IMR-90 (cell line): ENCODE measurements around the gene RIMBP2. TPM values are rescaled to one million over a fixed set of nuclear protein-coding genes. Genes with fewer than 3 reads are reported as not detected.

Experiments
- ATAC-seq: fragments of 200-7000 bp; cut with Tn5 transposase; 2 replicates; pipeline ENCODE4 v1.9.1; 2020; ENCODE audit warnings: low read depth, mild to moderate bottlenecking, moderate library complexity
- BruUV-seq: library from RNA; stranded (reverse); fragments of 400-500 nt; replicated peaks from 2 replicates; lab custom pipeline; 2021; lab: Mats Ljungman, UMichigan
- CTCF ChIA-PET: fragments of 300-600 bp; formaldehyde crosslinking; extraction: SDS; loops from one replicate; lab custom pipeline; 2021; ENCODE audit warnings: antibody characterized with exemption; lab: Yijun Ruan, JAX
- POLR2A ChIA-PET: fragments of 300-600 bp; sonication (Branson Sonifier 250); formaldehyde crosslinking; loops from one replicate; lab custom pipeline; 2022; ENCODE audit warnings: antibody characterized with exemption; ENCODE audit not compliant: unreplicated experiment; lab: Charles Lee
- DNase-seq: peaks from one replicate; pipeline ENCODE4 v3.0.0; 2013
- H2AFZ ChIP-seq: replicated peaks from 2 replicates; pipeline ENCODE3; 2013; ENCODE audit warnings: low read length, mild to moderate bottlenecking; ENCODE audit not compliant: poor library complexity
- H2AK5ac ChIP-seq: 2 replicates; pipeline ENCODE4 v1.6.1; 2013; ENCODE audit warnings: low read depth, low read length, inconsistent platforms
- H2AK9ac ChIP-seq: replicated peaks from 2 replicates; pipeline ENCODE3; 2013; ENCODE audit warnings: mild to moderate bottlenecking, low read depth, low read length, moderate library complexity; ENCODE audit not compliant: poor library complexity
- H2BK120ac ChIP-seq: 2 replicates; pipeline ENCODE4 v1.6.1; 2013; ENCODE audit warnings: low read depth, low read length, inconsistent platforms
- H2BK15ac ChIP-seq: 3 replicates; pipeline ENCODE4 v1.6.1; 2013; ENCODE audit warnings: low read depth, low read length, inconsistent platforms
- H2BK20ac ChIP-seq: 2 replicates; pipeline ENCODE4 v1.6.1; 2013; ENCODE audit warnings: low read depth, mild to moderate bottlenecking, inconsistent platforms, low read length, moderate library complexity
- H2BK5ac ChIP-seq: 2 replicates; pipeline ENCODE4 v1.6.1; 2013; ENCODE audit warnings: mild to moderate bottlenecking, low read depth, low read length, inconsistent platforms; ENCODE audit not compliant: poor library complexity, severe bottlenecking
- H3K14ac ChIP-seq: replicated peaks from 2 replicates; pipeline ENCODE4 v1.6.1; 2013; ENCODE audit warnings: low read depth, low read length, inconsistent platforms
- H3K18ac ChIP-seq: 2 replicates; pipeline ENCODE4 v1.6.1; 2013; ENCODE audit warnings: low read depth, low read length, control low read depth
- H3K23ac ChIP-seq: 2 replicates; pipeline ENCODE4 v1.6.1; 2013; ENCODE audit warnings: low read depth, low read length, inconsistent platforms
- H3K27ac ChIP-seq: 2 replicates; pipeline ENCODE4 v1.5.1; 2013; ENCODE audit warnings: mild to moderate bottlenecking, control low read depth, low read length; ENCODE audit not compliant: insufficient read depth
- H3K27me3 ChIP-seq: 2 replicates; pipeline ENCODE4 v1.6.1; 2013; ENCODE audit warnings: low read length; ENCODE audit not compliant: control insufficient read depth, insufficient read depth
- H3K36me3 ChIP-seq: 2 replicates; pipeline ENCODE4 v1.6.1; 2013; ENCODE audit warnings: low read length, mixed read lengths; ENCODE audit not compliant: control insufficient read depth, insufficient read depth
- H3K4ac ChIP-seq: 2 replicates; pipeline ENCODE4 v1.6.1; 2013; ENCODE audit warnings: low read depth, low read length, inconsistent platforms
- H3K4me1 ChIP-seq: 2 replicates; pipeline ENCODE4 v1.6.1; 2013; ENCODE audit warnings: low read length, mixed read lengths; ENCODE audit not compliant: control insufficient read depth, insufficient read depth
- H3K4me2 ChIP-seq: 2 replicates; pipeline ENCODE4 v1.6.1; 2013; ENCODE audit warnings: low read depth, mild to moderate bottlenecking, control low read depth, low read length, moderate library complexity
- H3K4me3 ChIP-seq: 2 replicates; pipeline ENCODE4 v1.5.1; 2013; ENCODE audit warnings: low read depth, mild to moderate bottlenecking, control low read depth, low read length, moderate library complexity; ENCODE audit not compliant: insufficient read depth
- H3K56ac ChIP-seq: 2 replicates; pipeline ENCODE4 v1.6.1; 2013; ENCODE audit warnings: low read length, inconsistent platforms; ENCODE audit not compliant: insufficient read depth; ENCODE audit errors: extremely low read depth
- H3K79me1 ChIP-seq, 2 experiments: 2 replicates each; pipeline ENCODE4 v1.6.1; 2013; ENCODE audit warnings: low read length in 2 of 2, inconsistent platforms in 1 of 2, low read depth in 1 of 2
- H3K9ac ChIP-seq: 2 replicates; pipeline ENCODE4 v1.6.1; 2013; ENCODE audit warnings: low read depth, low read length, control low read depth
- H3K9me1 ChIP-seq: 2 replicates; pipeline ENCODE4 v1.6.1; 2013; ENCODE audit warnings: low read length, inconsistent platforms; ENCODE audit not compliant: insufficient read depth
- H3K9me3 ChIP-seq: 2 replicates; pipeline ENCODE4 v1.6.1; 2013; ENCODE audit warnings: low read length; ENCODE audit not compliant: control insufficient read depth, insufficient read depth
- H4K20me1 ChIP-seq: 2 replicates; pipeline ENCODE4 v1.6.1; 2013; ENCODE audit warnings: low read length, inconsistent platforms; ENCODE audit not compliant: insufficient read depth
- H4K5ac ChIP-seq: 2 replicates; pipeline ENCODE4 v1.6.1; 2013; ENCODE audit warnings: mild to moderate bottlenecking, low read depth, low read length, control low read depth
- H4K8ac ChIP-seq, 2 experiments: 2 replicates each; pipeline ENCODE4 v1.6.1; 2013; ENCODE audit warnings: low read depth in 2 of 2, low read length in 2 of 2, control low read depth in 1 of 2, inconsistent platforms in 1 of 2
- H4K91ac ChIP-seq: 2 replicates; pipeline ENCODE4 v1.6.1; 2013; ENCODE audit warnings: low read depth, low read length, inconsistent platforms; ENCODE audit not compliant: insufficient read depth
- BHLHE40 ChIP-seq: fragments of 150-350 bp; IDR thresholded peaks from 2 replicates; pipeline ENCODE4 v1.6.1; 2016; ENCODE audit warnings: mild to moderate bottlenecking, low read depth, low read length
- CTCF ChIP-seq: conservative IDR thresholded peaks from 2 replicates; pipeline ENCODE4 v1.5.1; 2012; ENCODE audit warnings: mild to moderate bottlenecking, low read depth, low read length, improper control_type of control experiment
- FOS ChIP-seq: fragments of 150-350 bp; IDR thresholded peaks from 2 replicates; pipeline ENCODE4 v1.6.1; 2016; ENCODE audit warnings: low read depth, low read length
- POLR2A ChIP-seq: IDR thresholded peaks from 2 replicates; pipeline ENCODE4 v1.6.1; 2012; ENCODE audit warnings: mild to moderate bottlenecking, low read depth, low read length
- USF2 ChIP-seq: fragments of 150-350 bp; IDR thresholded peaks from 2 replicates; pipeline ENCODE4 v1.6.1; 2017; ENCODE audit warnings: mild to moderate bottlenecking, antibody characterized with exemption, low read length, low read depth
- WGBS, 2 experiments: methylation state at CpG; one replicate each; pipeline versions ENCODE4 v1.1.5 to v1.1.7; 2013; ENCODE audit warnings: missing lambda C conversion rate in 2 of 2; ENCODE audit not compliant: insufficient read length in 1 of 2; ENCODE audit errors: extremely low coverage in 2 of 2; 5-methylcytosine and 5-hydroxymethylcytosine counted together
- dilution Hi-C: fragments of 300-500 bp; cut with HindIII; formaldehyde crosslinking; loops from one replicate; pipeline ENCODE4 v1.14.3; 2018; ENCODE audit warnings: low sequenced_read_pairs; ENCODE audit not compliant: unreplicated experiment
- in situ Hi-C: fragments of 300-500 bp; cut with MboI; formaldehyde crosslinking; loops from 3 replicates; pipeline ENCODE4 v1.14.3; 2019; ENCODE audit warnings: low sequenced_read_pairs, inconsistent platforms, mixed read lengths
- intact Hi-C: fragments of 100-400 bp; cut with micrococcal nuclease; formaldehyde crosslinking; loops from 2 replicates; pipeline ENCODE4 v1.10.0; 2022
- polyA plus RNA-seq, 3 experiments: library from polyadenylated mRNA; depleted of rRNA; stranded (reverse); fragments of >200 nt; gene quantifications; 2 replicates each; pipeline ENCODE4 v1.2.3, GENCODE V29; 2012; ENCODE audit warnings: low replicate concordance in 1 of 3
- total RNA-seq: library from RNA; depleted of rRNA; stranded (reverse); fragments of >200 nt; gene quantifications from 2 replicates; pipeline ENCODE4 v1.2.3, GENCODE V29; 2012

The RIMBP2 gene
- total and polyA plus RNA-seq, 2 of the 4 experiments (the other 2 are of a cell fraction) = not detected

- Histone ChIP-seq H4K5ac (no peak overlapping the region), H4K91ac (no peak overlapping the region), H4K20me1 (no peaks in the 10 kb centered on the region), H2BK120ac (no peak overlapping the region), H3K23ac (no peak overlapping the region), H3K9ac (no peak overlapping the region), H3K4ac (no peak overlapping the region), H2AK5ac (no peak overlapping the region), H3K14ac (no peak overlapping the region), H3K4me2 (no peak overlapping the region), H3K36me3 (no peaks in the 10 kb centered on the region), H2AFZ (no peak overlapping the region), H2BK20ac (no peak overlapping the region), H3K79me1 (no peaks in the 10 kb centered on the region), H3K4me1 (no peaks in the 10 kb centered on the region), H2AK9ac (no peak overlapping the region), H3K4me3 (no peak overlapping the region), H3K56ac (no peak overlapping the region), H4K8ac (no peak overlapping the region), H3K27ac (no peak overlapping the region), H2BK15ac (no peak overlapping the region), H3K9me3 (peaks cover 18% of the 10 kb centered on the region), H2BK5ac (no peak overlapping the region), H3K9me1 (no peaks in the 10 kb centered on the region), H3K27me3 (no peaks in the 10 kb centered on the region), H3K18ac (no peak overlapping the region)
- CTCF ChIA-PET = no interaction called here
- in situ Hi-C loops = no loop called here
- BruUV-seq = no TSS peak
- intact Hi-C loops = no loop called here
- WGBS, 2 experiments = 9% methylated on average over 11 of the region's 20 CpGs; no CpG with 5 or more reads in 1 of the 2 experiments
- DNase-seq (no peak), ATAC-seq (no peak)
- TF ChIP-seq CTCF (no peak), FOS (no peak), POLR2A (no peak), USF2 (no peak), BHLHE40 (no peak)
- dilution Hi-C loops = no loop called here
- POLR2A ChIA-PET = no interaction called here
Measured at GRCh38 chr12:130714091-130714590, 2.0 kb downstream of the RIMBP2 start.
